GM18870 (cell line): ENCODE results near the gene FEZF2.

ENCODE experiments used
- ATAC-seq: cut with Tn5 transposase; IDR thresholded peaks from one replicate; pipeline ENCODE4 v1.9.1; 2021; ENCODE audit warnings: moderate library complexity; ENCODE audit not compliant: unreplicated experiment

FEZF2 gene

DNA sequence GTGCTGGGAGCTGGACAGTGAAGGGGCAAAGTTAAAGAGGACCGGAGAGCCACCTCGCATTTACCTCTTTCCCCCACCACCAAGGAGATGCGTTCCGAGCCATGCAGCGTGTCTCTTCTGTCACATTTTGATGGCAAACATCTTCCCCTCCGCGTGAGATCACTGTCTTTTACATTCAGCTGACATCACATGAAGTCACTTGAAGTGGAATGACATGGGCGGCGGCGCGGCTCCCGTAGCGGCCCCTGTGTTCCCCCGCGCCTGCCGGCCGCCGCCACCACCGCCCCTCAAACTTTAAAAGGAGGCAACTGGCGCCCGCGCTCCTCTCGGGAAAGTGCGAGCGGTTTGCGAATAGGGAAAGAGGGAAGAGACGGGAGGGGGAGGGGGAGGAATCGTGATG is at the start of gene FEZF2:
TSS of gene FEZF2 (minus strand) at position 336 of the 400 bp plus-strand sequence. CDS start 682 bp downstream, outside the sequence.
- no peak for ATAC-seq

DNA sequence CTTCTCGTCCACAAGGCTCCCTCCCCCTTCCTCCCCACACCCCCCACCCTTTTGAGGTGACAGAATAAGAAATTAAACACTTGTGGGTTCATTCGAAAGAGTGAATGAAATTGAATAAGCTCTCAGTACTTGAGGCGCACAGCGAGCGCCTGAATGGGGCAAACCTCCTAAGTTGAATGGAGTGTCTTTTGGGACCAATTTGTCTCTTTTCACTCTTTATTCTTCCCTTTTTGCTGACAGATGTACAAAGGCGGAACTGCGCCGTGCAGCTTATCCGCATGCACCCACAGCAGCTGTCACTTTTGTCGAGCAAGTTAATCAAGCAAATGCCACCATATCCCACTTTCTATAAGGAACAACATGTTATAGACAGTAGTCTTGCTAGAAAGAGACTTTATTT is 47.9 kb upstream of the FEZF2 start:
- ATAC-seq = no peak

DNA sequence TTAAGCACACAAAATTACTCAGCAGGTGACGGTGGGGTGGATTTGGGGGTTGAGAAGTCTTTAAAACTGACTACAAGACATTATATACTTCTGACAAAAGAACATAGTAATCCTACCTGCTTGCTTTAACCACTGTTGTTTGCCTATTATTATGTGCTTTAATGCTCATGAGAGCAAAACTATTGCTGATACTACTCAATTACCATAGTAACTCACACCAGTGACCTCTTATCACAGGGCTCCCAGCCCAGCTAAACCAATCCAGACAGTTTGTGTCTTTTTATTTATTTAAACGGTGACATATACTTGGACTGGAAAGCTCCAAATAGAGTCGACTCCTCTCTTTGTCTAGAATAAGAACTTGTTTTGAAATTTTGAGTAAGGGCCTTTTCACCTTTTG is 42.8 kb upstream of the FEZF2 start:
- no peak for ATAC-seq

DNA sequence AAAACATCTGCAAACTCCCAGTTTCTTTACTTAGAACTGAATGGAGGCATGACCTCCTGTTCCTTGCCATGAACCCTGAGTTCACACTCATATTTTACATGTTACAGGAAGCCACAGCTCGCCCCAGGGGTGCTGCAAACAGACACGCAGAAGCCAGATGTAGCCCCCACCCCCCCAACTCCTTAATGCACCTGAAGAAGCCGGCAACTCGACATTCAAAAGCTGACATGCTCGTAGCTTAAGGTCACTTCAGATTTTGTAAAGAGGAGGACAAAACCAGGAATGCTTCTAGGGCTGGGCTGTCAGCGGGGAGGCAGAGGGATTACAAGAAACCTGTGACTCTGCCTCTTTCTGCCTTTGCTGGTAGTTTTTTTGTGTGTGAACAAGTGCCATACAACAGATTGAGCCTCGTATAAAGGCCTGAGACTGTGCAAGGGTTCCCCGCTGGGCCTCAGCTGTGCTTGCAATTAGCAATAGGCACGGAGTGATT is 42.0 kb upstream of the FEZF2 start:
- no peak for ATAC-seq

DNA sequence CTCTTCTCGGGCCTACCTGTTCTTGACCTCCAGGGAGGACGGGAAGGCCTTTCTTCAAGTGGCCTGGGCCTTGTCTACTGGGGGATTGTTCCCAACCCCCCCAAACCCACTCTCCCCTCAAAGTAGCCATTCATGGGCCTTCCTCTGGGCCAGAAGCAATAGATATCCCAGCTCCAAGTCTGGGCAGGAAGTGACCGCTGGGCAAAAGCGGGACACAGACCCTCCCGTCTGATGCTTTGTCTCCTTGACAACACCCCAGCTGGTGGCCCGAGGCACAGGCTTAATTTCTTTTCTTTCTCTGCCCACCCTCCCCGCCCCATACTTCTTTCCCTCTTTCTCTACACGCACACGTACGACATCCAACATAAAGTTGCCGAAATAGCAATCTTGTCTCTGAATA is 41.4 kb upstream of the FEZF2 start:
- ATAC-seq = no peak

DNA sequence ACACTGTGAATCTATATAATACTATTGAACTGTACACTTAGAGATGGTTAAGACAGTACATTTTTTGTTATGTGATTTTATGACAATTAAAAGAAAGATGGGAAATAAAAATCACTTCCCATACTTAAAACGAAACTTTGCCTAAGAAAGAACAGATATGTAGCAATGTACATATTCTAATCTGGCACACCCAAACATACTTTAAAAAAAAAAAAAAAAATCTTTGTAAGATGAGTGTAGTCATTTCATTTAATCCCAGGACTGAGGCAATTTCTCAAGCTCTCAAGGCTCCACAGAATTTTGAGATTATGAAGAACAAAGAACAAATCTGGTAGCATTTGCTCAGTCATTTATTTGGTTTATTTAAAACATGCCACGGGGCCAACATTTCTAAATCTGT is 40.3 kb upstream of the FEZF2 start:
- ATAC-seq = no peak

DNA sequence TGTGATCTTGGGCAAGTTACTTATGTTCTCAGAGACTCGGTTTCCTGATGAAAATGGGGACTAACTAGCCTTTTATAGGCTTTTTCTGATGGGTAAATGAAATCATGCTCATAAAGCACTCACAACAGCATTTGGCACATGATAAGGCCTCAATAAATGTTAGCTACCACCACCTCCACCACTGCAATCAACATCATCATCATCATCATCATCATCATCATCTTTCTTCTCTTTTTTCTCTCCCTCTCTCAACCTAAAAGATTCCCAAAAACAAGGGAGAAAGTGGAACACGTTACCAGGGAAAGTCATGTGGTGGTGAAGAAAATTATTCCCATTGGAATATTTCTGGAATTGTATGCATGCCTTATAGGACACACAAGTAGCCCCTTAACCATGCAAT is 33.6 kb upstream of the FEZF2 start:
- no peak for ATAC-seq

DNA sequence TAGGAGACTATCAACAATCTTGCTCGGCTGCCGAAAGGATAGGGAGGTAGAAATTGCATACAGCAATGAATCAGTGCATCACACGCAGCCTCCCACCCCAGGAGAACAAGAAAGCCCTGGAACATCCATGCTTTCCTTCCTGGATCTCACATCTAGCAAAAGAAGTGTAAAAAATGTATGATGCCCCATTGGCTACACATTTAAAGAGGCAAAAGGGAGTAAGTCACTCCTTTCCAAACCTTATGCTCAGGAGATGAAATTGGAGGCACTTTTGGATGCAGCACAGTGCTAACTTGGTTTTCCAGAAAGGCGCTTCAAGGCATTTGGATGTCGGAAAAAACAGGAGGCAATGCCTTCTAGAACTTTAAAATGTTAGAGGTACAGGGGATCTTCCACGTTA is 32.2 kb upstream of the FEZF2 start:
- no peak for ATAC-seq

DNA sequence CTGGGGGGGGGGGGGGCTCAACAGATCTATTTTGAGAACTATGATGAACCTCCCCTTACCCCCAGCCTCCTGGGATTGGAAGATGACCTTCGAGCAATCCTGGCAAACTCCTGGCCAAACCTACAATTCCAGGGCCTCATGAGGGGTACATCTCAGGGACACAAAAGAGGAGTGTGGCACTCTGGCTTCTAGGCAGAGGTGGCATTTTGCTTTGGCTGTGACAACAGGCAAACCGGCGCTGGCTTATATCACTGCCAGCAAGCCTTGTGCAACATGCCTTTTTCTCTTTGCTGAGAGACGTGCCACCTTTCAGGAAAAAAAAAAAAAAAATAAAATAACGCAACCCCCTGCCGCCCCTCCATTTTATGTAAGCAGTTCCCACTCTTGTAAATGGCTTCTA is 31.8 kb upstream of the FEZF2 start:
- ATAC-seq = no peak

DNA sequence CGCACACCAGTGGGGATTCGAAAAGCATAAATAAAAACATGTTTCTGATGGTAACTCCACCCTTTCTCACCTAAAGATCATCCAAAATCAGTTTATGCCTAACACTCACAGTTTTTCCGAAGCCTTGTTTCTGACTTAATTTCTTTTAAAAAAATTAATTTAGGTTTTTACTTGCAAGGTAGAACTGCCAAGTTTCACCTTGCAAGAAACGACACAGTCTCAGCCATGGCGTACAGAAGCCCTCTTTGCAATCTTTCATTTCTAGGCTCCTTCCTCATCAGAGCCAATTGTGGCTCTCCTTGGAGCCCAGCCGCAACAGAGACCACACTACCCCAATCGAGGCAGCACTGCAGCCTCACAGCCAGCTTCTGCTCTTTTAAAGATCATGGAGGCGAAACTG is 31.0 kb upstream of the FEZF2 start:
- no peak for ATAC-seq

DNA sequence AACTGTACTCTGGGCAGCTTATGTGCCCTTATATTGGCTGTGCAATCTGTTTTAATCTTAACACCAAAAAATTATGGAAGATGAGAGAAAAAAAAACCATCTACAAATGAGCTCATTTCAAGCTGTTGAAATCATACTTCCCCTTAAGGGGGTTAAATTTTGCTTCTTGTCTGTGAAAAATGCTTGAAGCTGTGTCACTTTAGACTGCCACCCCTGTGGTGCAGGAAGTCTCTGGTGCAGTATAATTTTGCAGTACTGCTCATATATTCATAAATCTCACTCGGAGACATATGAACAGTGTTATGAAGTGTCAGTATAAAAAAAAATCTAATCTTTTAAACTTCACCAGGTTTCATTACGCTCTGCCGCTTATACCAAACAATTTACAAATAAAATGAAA is 30.4 kb upstream of the FEZF2 start:
- no peak for ATAC-seq

DNA sequence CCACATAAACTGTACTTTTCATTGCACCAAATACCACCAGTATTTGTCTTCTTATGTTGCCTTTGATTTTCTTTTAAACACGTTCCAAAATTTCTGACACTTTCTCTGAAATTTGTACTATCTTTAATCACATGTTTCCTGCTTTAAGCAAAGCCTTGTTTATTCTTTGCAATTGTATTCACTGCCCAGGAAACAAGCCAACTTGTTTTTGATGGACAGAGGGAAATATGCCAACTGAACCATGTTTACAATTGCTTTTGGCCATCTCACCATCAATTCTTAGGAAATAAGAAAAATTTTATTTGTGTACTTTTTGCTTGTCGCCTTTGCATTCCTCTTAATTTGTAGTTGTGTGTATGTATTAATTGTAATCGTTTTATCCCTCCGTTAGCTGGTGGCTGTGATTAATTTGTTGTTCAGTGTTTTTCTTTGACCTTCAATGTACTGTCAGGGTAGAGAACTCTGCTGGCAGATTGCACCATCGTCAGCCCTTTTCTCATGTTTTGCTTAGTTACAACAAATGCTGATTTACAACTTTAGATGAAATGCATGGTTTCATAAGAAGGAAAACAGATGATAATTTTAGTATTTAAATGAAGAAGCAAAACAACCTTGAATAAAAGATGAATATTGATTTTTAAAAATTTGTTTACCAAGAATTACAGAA is 19.4 kb upstream of the FEZF2 start:
- ATAC-seq = no peak

DNA sequence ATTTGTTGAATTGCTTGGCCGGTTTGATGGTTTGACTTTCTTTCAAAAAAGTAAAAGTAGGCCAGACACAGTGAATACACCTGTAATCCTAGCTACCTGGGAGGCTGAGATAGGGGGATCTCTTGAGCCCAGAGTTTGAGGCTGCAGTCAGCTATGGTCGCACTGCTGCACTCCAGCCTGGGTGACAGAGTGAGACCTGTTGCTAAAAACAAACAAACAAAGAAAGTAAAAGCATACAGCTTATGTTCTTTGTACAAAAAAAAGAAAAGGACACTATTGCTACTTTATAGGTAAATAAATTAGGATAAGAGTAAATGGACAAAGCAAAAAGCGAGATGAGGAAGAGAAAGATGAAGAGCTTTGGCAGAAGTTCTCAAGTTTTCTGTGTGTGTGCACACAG is 13.9 kb upstream of the FEZF2 start:
- ATAC-seq = no peak

DNA sequence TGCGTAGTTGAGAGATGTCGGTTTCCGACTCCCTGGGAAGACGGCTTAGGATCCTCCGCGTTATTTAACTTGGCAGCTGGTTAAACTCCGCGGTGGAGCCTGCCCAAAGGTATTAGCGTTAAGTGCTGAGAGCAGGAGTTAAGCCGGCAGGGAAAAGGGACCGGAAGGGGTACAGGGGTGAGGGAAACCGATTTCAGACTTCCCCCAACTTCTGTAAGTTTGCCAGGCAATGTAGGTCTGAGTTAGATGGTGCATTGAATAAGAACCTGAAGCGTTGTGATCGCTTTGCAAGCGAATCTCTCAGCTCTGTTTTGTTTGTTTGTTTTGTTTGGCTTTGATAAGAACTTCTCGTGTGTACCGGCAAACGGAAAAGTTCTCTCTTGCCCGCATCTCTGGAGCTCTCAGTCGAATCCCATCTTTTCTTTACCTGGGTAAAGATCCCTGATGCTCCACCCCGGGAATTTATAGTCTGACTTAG is 6.0 kb upstream of the FEZF2 start:
- no peak for ATAC-seq

DNA sequence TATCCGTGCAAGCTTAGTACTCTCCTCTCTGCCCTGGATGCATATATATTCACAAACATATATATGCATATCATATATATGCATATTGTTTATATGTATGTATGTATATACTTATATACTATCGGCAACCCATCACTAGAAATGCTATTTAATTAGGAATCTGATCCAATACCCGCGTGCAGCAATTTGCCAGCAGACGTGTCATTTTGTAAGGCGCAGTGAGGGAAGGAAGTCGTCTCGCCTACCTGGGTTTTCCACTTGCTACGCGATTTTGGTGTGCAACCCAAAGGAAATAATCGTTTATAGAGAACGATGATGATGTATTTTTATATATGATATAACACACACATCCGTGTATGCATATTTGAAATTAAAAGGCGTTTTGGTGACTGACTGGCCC is 5.6 kb upstream of the FEZF2 start:
- no peak for ATAC-seq

DNA sequence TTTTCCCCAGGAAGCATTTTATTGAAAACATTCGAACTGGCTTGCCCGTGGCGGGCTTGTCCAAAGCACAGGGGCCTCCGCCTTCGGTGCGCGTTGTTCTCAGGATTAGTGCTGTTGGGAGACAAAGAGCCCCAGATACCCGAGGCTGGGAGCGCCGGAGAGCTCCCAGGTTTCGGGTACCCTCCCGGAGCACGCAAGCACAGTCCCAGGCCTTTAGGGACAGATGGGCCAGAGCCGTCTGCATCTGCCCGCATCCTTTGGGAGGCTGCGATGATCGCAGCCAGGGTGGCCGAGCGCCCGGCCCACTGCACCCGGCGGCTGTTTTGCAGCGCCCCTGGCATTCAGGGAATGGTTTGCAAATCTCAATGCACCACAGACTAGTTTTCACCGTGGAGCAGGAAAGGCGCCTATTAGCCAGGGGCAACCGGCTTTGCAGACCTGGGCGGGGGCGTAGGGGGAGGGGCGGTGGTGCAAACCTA is 5.0 kb upstream of the FEZF2 start:
- ATAC-seq = no peak

DNA sequence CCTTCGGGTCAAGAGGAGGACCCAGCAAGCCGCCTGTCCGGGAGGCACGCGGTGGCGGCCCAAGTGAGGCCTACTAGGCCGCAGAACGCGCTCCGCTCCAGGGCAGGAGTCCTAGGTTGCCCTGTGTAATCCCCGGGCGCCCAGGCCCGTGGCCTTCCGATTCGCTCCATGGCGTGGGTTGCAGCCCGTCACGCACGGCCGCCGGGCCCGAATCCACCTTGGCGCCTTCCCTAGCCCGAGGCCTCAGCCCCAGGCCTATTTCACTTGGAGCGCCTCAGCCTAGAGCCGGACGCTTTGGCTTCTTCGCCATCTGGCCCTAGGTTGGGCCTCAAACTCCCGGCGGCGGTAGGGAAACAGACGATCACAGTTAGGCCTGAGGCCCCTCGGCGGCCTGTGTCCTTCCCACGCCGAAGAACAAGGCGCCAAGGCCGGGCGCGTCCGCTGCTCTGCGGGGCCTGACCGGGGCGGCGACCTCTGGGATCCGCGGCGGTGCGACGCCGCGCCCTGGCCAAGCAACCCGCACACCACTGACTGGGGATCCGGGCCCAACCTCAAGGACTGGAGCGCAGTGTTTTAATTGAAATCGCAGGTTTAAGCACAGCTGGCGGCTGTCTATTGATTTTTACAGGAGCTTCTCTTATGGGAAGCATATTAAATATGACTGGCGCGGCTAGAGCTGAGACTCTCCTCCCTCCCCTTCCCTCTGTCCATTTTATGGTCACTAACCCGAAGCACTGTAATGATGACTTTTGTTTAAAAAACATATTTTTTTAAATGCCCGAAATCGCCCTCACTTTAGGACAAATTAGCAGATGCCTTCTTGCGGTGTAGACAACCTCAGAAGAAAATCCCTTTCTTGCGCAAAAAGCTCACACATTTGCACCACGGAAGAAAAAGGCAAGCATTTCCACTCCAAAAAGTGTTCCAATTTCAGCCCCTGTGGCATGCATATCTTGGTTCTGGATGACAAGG is 3.8 kb upstream of the FEZF2 start:
- no peak for ATAC-seq

DNA sequence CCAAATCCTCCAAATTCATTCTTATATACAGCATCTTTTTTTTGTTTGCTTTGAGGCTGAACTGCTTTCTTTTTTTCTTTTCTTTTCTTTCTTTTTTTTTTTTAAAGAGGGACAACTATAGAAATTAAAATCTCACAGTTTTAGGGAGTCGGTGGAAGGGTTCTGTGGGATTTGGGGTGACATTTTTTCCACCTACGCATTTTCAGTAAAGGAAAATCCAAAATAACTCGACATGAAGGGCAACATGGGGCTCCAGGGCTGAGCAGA is 3.0 kb upstream of the FEZF2 start:
- no peak for ATAC-seq

DNA sequence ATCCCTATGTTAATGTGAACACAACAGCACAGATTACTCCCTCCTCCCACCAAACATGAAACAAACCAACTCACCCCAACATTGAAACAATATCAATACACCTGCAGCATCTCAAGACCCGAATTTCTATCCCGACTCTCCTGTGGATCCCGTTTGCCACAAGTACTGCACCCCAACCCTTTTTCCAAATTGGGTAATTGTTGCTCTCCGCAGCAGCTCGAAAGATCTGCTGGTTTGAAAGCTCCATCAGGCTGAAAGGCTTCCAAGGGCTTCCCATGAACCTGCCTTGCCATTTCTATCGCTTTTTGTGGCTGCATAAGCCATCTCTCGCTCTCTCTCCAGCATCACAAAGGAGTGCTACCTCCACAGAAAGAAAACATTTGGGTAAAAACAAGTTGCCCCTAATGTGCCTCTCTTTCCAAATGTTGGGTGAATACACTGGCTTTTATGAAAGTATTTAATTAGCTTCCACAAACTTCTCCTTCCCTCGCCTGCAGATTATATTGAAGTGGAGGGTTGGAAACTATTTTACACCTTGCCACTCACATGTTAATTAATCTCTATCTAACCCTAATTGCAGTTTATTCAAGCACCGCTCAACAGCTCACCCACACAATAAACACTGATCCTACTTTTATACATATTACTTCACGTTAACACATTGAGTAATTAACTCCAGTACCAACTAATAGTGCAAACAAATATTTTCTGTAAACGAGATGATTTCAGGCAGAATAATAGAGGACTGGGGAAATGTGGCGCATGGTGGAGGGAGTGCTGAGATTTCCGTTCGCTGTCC is 2.5 kb upstream of the FEZF2 start:
- no peak for ATAC-seq

DNA sequence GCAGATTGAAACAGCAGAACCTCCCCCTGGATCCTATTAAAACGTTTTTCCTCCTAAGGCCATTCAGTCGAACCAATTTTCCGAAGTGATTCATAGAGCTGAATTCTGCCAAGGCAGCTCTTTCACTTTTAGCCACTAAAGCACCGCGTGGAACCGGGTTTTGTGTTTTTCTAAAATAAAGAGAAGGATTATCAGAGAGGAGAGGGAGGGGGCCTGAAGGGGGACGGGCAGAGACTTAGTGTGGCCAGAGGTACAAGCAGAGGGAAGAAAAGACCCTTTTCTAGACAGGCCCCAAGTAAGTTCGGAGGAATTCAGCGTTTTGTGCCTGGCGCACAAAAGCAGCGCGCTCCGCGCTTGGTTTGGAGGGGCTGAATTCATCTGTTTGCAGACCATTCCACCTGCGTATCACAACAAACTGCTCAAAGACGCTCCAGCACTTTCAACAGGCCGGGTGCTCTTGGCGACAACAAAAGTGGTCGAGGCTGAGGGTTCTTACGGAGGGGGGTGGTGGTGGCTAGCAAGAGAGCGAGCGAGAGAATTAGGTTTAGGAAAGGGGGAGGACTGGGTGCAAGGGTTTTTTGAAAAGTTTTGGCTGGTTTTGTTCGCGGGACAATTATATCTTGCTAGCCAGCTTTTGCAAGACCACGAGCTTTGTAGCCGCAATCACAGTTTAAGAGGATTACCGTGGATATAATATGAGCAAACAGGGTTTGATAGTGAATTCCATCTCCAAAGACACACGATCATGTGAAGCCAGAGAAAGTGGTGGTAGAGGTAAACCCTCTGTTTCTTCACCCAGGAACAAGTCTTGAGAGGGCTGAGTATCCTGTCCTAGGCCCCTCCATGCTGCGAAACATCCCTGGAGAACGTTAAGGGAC is 1.2 kb upstream of the FEZF2 start:
- no peak for ATAC-seq
